Measurements from ENCODE around the gene PTPRR.

DNA sequence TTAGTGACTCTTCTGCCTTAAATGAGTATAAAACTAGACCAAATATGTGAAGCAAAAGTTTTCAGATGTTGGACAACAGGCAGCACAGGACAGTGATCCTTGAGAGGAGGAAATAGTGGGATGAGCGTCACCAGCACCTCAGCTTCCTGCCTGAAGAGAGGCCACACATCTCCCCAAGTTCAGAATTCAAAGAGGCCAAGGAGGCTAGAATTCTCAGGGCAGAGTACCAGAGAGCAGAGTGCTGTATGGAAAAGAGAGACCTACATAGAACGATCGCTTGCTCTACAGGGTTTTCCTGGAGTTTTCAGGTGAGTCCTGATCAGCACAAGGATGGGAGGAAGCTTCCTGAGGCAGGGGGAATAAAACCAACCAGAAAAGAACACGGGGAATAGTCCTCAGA is 107.0 kb downstream of the PTPRR start:
- TF ChIP-seq CTCF (IDR thresholded peaks at IDR 0.05) (no peak), EP300 (IDR thresholded peaks at IDR 0.05) (no peak), POLR2AphosphoS5 (IDR thresholded peaks at IDR 0.05) (no peak)

Data from gastroesophageal sphincter (tissue), 3 donors.